GM12891 (cell line): Measurements from ENCODE around the gene MRPL27.
A peak's percentile ranks its signal among the peaks of the same experiment; 100 is the strongest.

Source experiments
- DNase-seq: peaks from one replicate; pipeline ENCODE4 v3.0.0; 2011; ENCODE audit warnings: low spot score; ENCODE audit not compliant: insufficient read length
- FAIRE-seq: peaks from 2 replicates; lab custom pipeline; 2011; peaks lifted over from hg19 to GRCh38; lab: Jason Lieb, UNC
- PAX5 ChIP-seq: IDR thresholded peaks from 2 replicates; pipeline ENCODE4 v1.6.1; 2011; ENCODE audit warnings: low read length, moderate library complexity, mild to moderate bottlenecking; ENCODE audit not compliant: insufficient read depth, severe bottlenecking
- POLR2A ChIP-seq: IDR thresholded peaks from 2 replicates; pipeline ENCODE4 v1.6.1; 2011; ENCODE audit warnings: low read depth, low read length, control low read depth
- POLR2AphosphoS5 ChIP-seq: IDR thresholded peaks from 2 replicates; pipeline ENCODE4 v1.6.1; 2011; ENCODE audit warnings: low read depth, low read length, control low read depth
- POU2F2 ChIP-seq: IDR thresholded peaks from 2 replicates; pipeline ENCODE4 v1.6.1; 2011; ENCODE audit warnings: low read depth, mild to moderate bottlenecking, control low read depth, low read length, moderate library complexity
- SPI1 ChIP-seq: IDR thresholded peaks from 2 replicates; pipeline ENCODE4 v1.6.1; 2011; ENCODE audit warnings: low read depth, low read length, control low read depth
- TAF1 ChIP-seq: IDR thresholded peaks from 2 replicates; pipeline ENCODE4 v1.6.1; 2011; ENCODE audit warnings: low read depth, low read length, control low read depth

Gene MRPL27

DNA sequence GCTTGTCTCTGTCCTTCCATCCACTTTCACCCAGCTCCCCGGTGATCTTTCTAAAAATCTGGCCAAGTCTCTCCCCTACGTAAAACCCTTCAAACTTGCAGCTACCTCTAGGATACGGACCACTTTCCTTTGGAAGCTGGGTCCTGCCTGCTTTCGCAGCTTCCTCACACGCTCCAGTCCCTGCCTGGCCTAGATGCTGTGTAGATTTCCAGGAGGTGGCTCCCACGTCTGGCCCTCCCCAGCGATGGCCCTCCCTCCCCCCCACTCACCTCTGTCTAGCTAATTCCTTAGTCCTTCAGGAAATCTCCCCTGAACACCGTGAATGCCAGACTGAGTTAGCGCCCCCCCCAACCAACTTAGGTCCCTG, 24.9 kb upstream of the MRPL27 start:
- FAIRE-seq, result no peak
- no peak for TF ChIP-seq PAX5
- TF ChIP-seq TAF1, result no peak
- DNase-seq, result no peak

DNA sequence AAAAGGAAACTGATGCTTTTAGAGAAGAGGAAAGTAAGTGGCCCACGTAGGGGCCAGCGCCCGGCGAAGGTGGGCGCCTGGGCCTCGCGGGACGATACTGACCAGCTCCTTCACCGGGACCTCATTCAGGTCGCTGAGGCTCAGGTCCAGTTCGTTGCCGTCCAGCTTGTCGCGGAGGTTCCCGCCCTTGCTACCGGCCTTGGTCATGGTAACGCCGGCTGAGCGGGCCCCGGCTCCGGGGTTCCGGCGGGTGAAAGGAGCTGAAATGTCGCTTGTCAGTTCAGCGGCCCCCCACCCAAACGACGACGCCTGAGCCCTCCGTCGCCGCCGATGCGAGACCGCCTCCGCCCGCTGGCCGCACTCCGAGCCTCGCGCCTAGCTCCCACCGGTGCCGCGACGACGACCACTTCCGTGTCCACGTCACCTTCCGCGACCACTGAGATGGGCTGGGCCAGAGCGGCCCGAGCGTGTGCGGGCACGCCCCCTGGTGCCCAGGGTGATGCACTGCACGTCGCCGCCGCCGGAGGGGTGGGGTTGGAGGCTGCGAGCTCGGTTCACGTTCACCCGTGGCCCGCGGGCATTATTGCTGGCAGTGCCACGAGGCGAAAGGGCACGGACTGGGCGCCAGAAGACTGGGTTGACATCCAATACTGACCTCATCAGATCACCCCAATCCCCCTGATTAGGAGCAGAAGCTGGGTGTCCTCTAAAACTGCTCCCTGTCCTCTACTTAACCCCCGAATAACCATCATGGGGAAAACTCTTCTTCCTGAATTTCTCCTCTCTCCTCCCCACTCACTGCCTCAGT, 24.3 kb upstream of the MRPL27 start, which contains the start of gene LRRC59:
LRRC59 (minus strand) TSS at position 413 of the 808 bp plus-strand sequence; CDS start at position 207, 206 bp downstream.
- peak; percentile 99 for FAIRE-seq

DNA sequence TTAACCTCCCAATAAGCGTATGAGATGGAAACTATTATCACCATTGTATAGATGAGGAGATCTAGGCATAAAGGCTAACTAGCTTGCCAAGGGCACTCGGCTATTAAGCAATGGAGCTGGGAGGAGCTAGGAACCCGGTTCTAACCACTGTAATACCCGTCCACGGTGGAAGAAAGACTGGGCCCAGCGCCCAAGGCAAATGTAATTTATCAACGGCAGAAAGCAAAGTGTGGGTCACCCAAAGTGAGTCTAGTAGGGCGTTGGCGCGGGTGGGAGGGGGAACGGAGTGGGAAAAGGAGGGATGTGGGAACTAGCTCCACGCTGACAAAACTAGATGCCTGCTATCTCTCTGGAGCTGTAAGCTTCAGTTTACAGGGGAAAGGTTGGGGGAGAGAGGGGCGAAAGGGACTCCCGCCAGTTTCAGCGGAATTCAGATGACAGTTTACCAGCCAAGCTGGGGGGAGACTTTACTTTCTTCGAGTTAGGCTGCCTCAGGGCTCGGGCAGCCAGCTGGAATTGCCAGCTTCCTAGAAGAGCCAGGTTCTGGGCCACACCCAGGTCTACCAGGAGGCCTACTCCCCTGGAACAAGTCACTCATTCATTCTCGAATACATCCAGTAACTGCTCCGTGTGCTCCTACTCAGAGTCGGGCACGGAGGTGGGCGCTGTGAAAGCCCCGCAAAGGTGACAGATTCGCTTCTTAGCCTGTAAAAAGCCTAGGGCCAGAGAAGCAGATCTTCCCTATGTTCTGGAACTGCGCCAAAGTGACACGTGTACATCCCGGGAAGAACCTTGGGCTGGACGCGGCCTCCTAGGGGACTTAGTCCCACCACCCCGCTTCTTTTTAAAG, 23.5 kb upstream of the MRPL27 start:
- DNase-seq, result no peak
- TF ChIP-seq POU2F2 (no peak), SPI1 (no peak), POLR2AphosphoS5 (no peak), PAX5 (no peak), TAF1 (no peak), POLR2A (no peak)
- no peak for FAIRE-seq

More for the DNA sequence above, 24.3 kb upstream of the MRPL27 start, which contains the start of gene LRRC59:
- DNase-seq, result peak; percentile 93
- peak; percentile 87 for TF ChIP-seq PAX5
- peak; percentile 92 for TF ChIP-seq POLR2A
- 0 out of 2 replicates have a peak, but pooled peaks have one; percentile 74 for TF ChIP-seq POU2F2
- peak; percentile 88 for TF ChIP-seq TAF1
- TF ChIP-seq POLR2AphosphoS5, result peak; percentile 96
- TF ChIP-seq SPI1, result peak; percentile 58

DNA sequence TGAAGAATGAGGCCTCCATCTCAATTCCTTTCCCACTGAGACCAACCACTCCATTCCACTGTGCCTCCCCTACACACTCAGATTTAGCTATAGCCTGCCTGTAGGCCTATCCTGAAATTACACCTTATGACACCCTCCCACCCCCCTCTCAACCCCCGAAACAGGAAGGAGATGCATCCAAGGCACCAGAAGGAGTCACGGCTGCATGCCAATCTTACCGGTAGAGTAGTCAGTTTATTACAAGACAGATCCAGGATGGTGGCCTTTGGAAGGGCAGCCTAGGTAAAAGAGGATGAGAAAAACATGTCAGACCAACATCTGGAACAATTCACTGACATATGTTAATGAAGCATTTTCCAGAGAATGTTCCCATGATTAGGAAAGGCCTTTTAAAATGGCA, 21.7 kb upstream of the MRPL27 start:
- TF ChIP-seq POLR2A, result no peak
- TF ChIP-seq SPI1, result no peak
- TF ChIP-seq PAX5, result no peak
- no peak for TF ChIP-seq POU2F2
- FAIRE-seq (no peak), DNase-seq (no peak)

- FAIRE-seq (no peak), DNase-seq (no peak)
- TF ChIP-seq POLR2AphosphoS5 (no peak), POU2F2 (no peak), SPI1 (no peak), PAX5 (no peak), TAF1 (no peak), POLR2A (no peak)
Measured at GRCh38 chr17:50393700-50394099, 20.7 kb upstream of the MRPL27 start.

GRCh38 chr17:50392621-50393020, 19.6 kb upstream of the MRPL27 start:
- FAIRE-seq (no peak), DNase-seq (no peak)
- TF ChIP-seq POLR2AphosphoS5 (no peak), POLR2A (no peak), PAX5 (no peak), TAF1 (no peak), SPI1 (no peak), POU2F2 (no peak)

- TF ChIP-seq PAX5 (no peak), POLR2AphosphoS5 (no peak), SPI1 (no peak), POU2F2 (no peak), POLR2A (no peak), TAF1 (no peak)
- no peak for FAIRE-seq
- DNase-seq, result no peak
Measured at GRCh38 chr17:50389534-50389933, 16.6 kb upstream of the MRPL27 start.

DNA sequence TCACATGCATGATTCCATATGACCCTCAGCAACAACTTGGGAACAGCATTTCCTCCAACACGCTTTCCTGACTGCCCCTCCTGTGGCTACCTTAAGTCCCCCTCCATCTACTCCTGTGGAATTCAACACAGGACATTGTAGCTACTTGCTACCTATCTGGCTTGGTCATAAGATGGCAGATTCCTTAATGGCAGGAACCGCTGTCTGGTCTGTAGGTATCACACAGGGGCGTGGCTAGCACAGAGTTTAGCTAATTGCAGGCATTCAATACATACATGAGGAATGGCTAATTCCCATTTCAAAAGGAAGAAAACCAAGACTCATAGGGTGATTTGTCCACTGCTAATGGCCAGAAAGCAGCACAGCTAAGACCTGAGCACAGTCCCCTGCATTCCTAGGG, 15.7 kb upstream of the MRPL27 start:
- no peak for FAIRE-seq
- DNase-seq, result no peak
- TF ChIP-seq POLR2AphosphoS5 (peak; percentile 39), POU2F2 (no peak)

DNA sequence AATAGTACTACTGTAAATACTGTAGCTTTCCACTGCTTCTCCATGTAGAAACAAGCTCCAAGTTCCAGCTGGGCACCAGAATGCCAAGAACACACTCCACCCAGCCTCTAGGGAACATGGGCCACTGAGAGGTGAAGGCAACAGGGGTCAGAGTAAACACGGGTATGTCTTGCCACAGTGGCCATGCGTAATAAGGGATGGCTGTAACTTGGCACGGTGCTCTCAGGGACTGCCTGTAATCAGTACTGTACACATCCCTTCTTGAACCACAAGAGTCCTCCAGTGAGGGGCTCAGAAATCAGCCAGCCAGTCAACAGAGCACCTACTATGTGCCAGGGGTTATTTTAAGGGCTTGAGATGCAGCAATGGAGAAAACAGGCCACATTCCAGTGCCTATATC, 13.5 kb upstream of the MRPL27 start:
- TF ChIP-seq POU2F2, result no peak
- TF ChIP-seq POLR2A, result no peak
- no peak for TF ChIP-seq POLR2AphosphoS5
- no peak for TF ChIP-seq PAX5
- no peak for TF ChIP-seq TAF1
- no peak for TF ChIP-seq SPI1
- DNase-seq (no peak), FAIRE-seq (no peak)
